Keratinocyte (primary cell): ENCODE measurements around the gene TXNDC2. TPM values are rescaled to one million over a fixed set of nuclear protein-coding genes. Genes with fewer than 3 reads are reported as not detected.

ENCODE experiments used
- DNase-seq: peaks from one replicate; pipeline ENCODE4 v3.0.0-alpha.2; 2011; ENCODE audit warnings: low read depth, missing footprints, low spot score
- FAIRE-seq: peaks from 2 replicates; lab custom pipeline; 2011; peaks lifted over from hg19 to GRCh38; lab: Jason Lieb, UNC
- H2AFZ ChIP-seq: 2 replicates; pipeline ENCODE4 v1.6.0; 2012; ENCODE audit warnings: low read length, control low read depth, inconsistent platforms; ENCODE audit not compliant: control insufficient read depth
- H3K27ac ChIP-seq: 2 replicates; pipeline ENCODE4 v1.5.1; 2011; ENCODE audit warnings: low read length; ENCODE audit not compliant: control insufficient read depth, insufficient read depth
- H3K27me3 ChIP-seq: 3 replicates; pipeline ENCODE4 v1.6.0; 2011; ENCODE audit warnings: low read length; ENCODE audit not compliant: control insufficient read depth, insufficient read depth; ENCODE audit errors: extremely low read depth
- H3K36me3 ChIP-seq, 2 experiments: 2 replicates in 1 of 2; 3 replicates in 1 of 2; pipeline ENCODE4 v1.5.1; 2011; ENCODE audit warnings: low read length in 2 of 2, mild to moderate bottlenecking in 1 of 2; ENCODE audit not compliant: control insufficient read depth in 2 of 2, insufficient read depth in 2 of 2; ENCODE audit errors: extremely low read depth in 1 of 2
- H3K4me1 ChIP-seq: 3 replicates; pipeline ENCODE4 v1.5.1; 2011; ENCODE audit warnings: low read length; ENCODE audit not compliant: control insufficient read depth, insufficient read depth; ENCODE audit errors: extremely low read depth
- H3K4me2 ChIP-seq: 3 replicates; pipeline ENCODE4 v1.6.0; 2011; ENCODE audit warnings: low read depth, low read length; ENCODE audit not compliant: control insufficient read depth, insufficient read depth; ENCODE audit errors: extremely low read depth
- H3K4me3 ChIP-seq, 3 experiments: fragments of 200-600 bp in 1 of 3; sonication (generic) in 1 of 3; 2 replicates in 2 of 3; 3 replicates in 1 of 3; pipeline ENCODE4 v1.5.1; 2011 to 2016; ENCODE audit warnings: low read length in 3 of 3, mild to moderate bottlenecking in 3 of 3, control low read depth in 2 of 3, inconsistent platforms in 1 of 3, low read depth in 1 of 3, mixed read lengths in 1 of 3, mixed run types in 1 of 3, moderate library complexity in 1 of 3; ENCODE audit not compliant: control insufficient read depth in 2 of 3, insufficient read depth in 2 of 3; ENCODE audit errors: extremely low read depth in 1 of 3
- H3K79me2 ChIP-seq: 2 replicates; pipeline ENCODE4 v1.6.0; 2012; ENCODE audit warnings: low read length; ENCODE audit not compliant: control insufficient read depth, insufficient read depth
- H3K9ac ChIP-seq: 3 replicates; pipeline ENCODE4 v1.6.0; 2011; ENCODE audit warnings: low read length; ENCODE audit not compliant: control insufficient read depth, insufficient read depth; ENCODE audit errors: extremely low read depth
- H3K9me1 ChIP-seq: 3 replicates; pipeline ENCODE4 v1.6.0; 2011; ENCODE audit warnings: low read length; ENCODE audit not compliant: control insufficient read depth, insufficient read depth; ENCODE audit errors: extremely low read depth
- H3K9me3 ChIP-seq: 2 replicates; pipeline ENCODE4 v1.5.1; 2012; ENCODE audit warnings: low read depth, low read length; ENCODE audit not compliant: control insufficient read depth
- H4K20me1 ChIP-seq: 3 replicates; pipeline ENCODE4 v1.6.0; 2011; ENCODE audit warnings: low read length; ENCODE audit not compliant: control insufficient read depth, insufficient read depth; ENCODE audit errors: extremely low read depth
- CTCF ChIP-seq, 3 experiments: IDR thresholded peaks in 1 of 3; conservative IDR thresholded peaks in 1 of 3; optimal IDR thresholded peaks in 1 of 3; 2 replicates in 2 of 3; 3 replicates in 1 of 3; pipeline versions ENCODE3 to v1.5.1; 2011; ENCODE audit warnings: low read length in 3 of 3, mild to moderate bottlenecking in 3 of 3, moderate library complexity in 2 of 3, control low read depth in 1 of 3, inconsistent platforms in 1 of 3; ENCODE audit not compliant: insufficient read depth in 2 of 3; ENCODE audit errors: extremely low read depth in 1 of 3
- EZH2 ChIP-seq: IDR thresholded peaks from one replicate; pipeline ENCODE4 v1.6.1; 2012; ENCODE audit warnings: inconsistent platforms, mild to moderate bottlenecking, low read length, moderate library complexity
- dilution Hi-C: fragments of 300-500 bp; cut with MboI; formaldehyde crosslinking; loops from one replicate; pipeline ENCODE4 v1.7.0; 2020; ENCODE audit warnings: low sequenced_read_pairs; ENCODE audit not compliant: extremely low pct_ligation_motif_present
- polyA plus RNA-seq, 5 experiments: library from polyadenylated mRNA; depleted of rRNA in 3 of 5; stranded (reverse) in 3 of 5; stranded (forward) in 1 of 5; unstranded in 1 of 5; fragments of >200 nt; gene quantifications; 1 replicate in 1 of 5; 2 replicates in 3 of 5; 3 replicates in 1 of 5; pipeline versions ENCODE4 v1.2.1 to v1.2.3, GENCODE V29; 2011 to 2012; ENCODE audit warnings: missing spikeins in 2 of 5, low read depth in 1 of 5, low replicate concordance in 1 of 5

The TXNDC2 gene
- polyA plus RNA-seq, 1 donor (not counting 4 experiments of a cell fraction or from before 2014, with no cell fraction given) = not detected

- H3K4me1 ChIP-seq = peaks cover 36% of the 10 kb centered on the region
- H3K9me3 ChIP-seq = no peaks in the 10 kb centered on the region
- no peak overlapping the region for H3K27ac ChIP-seq
- no peaks in the 10 kb centered on the region for H3K27me3 ChIP-seq
- H3K9me1 ChIP-seq = peaks cover 3% of the 10 kb centered on the region
- DNase-seq (no peak), FAIRE-seq (no peak)
- TF ChIP-seq EZH2 (no peak), CTCF (optimal IDR thresholded peaks at IDR 0.05 in 1 of 3, IDR thresholded peaks at IDR 0.05 in 1 of 3, conservative IDR thresholded peaks at IDR 0.05 in 1 of 3; ENCODE audit: extremely low read depth in 1 of 3, insufficient read depth in 2 of 3, low read length in 3 of 3) (no peak)
- dilution Hi-C loops = no loop called here
- no peaks in the 10 kb centered on the region for H3K36me3 ChIP-seq
- peaks cover 16% of the 10 kb centered on the region for H4K20me1 ChIP-seq
- no peak overlapping the region for H3K4me2 ChIP-seq
- H3K4me3 ChIP-seq = no peak overlapping the region
- no peak overlapping the region for H2AFZ ChIP-seq
- H3K79me2 ChIP-seq = peaks cover 98% of the 10 kb centered on the region
- no peak overlapping the region for H3K9ac ChIP-seq
Measured at GRCh38 chr18:9926977-9927376, 41.2 kb downstream of the TXNDC2 start.

- Histone ChIP-seq H3K4me2 (peak overlapping the region; percentile 79), H4K20me1 (peaks cover 12% of the 10 kb centered on the region), H3K36me3 (no peaks in the 10 kb centered on the region), H3K9me1 (peaks cover 3% of the 10 kb centered on the region), H3K4me1 (peaks cover 36% of the 10 kb centered on the region), H3K27ac (peak overlapping the region; percentile 71), H3K27me3 (no peaks in the 10 kb centered on the region), H3K4me3 (no peak overlapping the region), H3K9ac (no peak overlapping the region), H3K79me2 (peaks cover 98% of the 10 kb centered on the region), H3K9me3 (no peaks in the 10 kb centered on the region), H2AFZ (no peak overlapping the region)
- no peak for FAIRE-seq
- dilution Hi-C loops = no loop called here
- DNase-seq = no peak
- no peak for TF ChIP-seq EZH2
- TF ChIP-seq CTCF (optimal IDR thresholded peaks at IDR 0.05 in 1 of 3, IDR thresholded peaks at IDR 0.05 in 1 of 3, conservative IDR thresholded peaks at IDR 0.05 in 1 of 3; ENCODE audit: extremely low read depth in 1 of 3, insufficient read depth in 2 of 3, low read length in 3 of 3) = no peak
Measured at GRCh38 chr18:9927392-9928063, 41.8 kb downstream of the TXNDC2 start.
